Measurements from ENCODE around the gene ZSWIM3.
"Not testable (repeated sequence)": the region's sequence is repeated elsewhere in the genome, so short reads cannot be mapped to it uniquely, and the experiment has no call there.

Gene ZSWIM3

DNA sequence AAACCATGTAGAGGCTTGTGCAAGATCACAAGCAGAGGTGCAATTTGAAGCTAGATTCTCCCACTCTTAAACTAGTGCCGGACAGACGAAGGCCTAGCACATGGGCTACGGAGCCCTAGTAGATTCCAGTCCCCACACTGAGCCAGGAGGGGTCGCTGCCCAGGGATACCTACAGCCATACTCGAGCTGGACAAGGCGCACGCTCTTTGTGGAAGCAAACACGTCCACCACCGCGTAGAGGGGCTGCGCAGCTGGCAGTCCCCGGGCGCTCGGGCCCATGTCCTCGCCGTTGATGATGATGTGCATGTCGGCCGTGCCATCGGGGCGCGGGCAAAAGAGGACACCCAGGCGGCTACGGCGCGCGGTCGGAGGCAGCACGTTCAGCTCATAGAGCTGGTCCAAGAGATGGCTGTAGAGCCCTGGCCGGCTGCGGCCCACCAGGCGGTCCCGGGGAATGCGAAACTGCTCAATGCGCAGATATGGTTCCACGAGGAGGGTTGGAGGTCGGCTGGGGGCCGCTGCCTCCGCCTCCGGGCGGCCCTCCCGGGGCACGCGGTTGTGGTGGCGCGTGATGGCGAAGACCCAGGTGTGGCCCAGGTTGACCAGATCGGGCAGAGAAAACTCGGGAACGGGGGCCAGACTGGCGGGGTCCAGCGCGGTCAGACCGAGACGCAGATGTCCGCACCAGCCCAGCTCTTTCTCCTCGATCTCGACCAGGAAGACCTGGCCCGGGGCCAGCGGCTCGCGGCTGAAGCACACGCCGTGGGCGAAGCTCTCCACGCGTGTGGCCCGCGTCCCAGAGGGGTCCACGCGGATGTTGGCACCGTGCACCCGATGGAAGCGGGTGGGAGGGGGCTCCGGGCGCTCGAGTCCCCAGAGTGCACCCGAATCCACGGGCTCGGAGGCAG lies 32.9 kb downstream of the ZSWIM3 start:
- DNase-seq (ENCODE audit: low read depth, low spot score): peak; percentile 89

DNA sequence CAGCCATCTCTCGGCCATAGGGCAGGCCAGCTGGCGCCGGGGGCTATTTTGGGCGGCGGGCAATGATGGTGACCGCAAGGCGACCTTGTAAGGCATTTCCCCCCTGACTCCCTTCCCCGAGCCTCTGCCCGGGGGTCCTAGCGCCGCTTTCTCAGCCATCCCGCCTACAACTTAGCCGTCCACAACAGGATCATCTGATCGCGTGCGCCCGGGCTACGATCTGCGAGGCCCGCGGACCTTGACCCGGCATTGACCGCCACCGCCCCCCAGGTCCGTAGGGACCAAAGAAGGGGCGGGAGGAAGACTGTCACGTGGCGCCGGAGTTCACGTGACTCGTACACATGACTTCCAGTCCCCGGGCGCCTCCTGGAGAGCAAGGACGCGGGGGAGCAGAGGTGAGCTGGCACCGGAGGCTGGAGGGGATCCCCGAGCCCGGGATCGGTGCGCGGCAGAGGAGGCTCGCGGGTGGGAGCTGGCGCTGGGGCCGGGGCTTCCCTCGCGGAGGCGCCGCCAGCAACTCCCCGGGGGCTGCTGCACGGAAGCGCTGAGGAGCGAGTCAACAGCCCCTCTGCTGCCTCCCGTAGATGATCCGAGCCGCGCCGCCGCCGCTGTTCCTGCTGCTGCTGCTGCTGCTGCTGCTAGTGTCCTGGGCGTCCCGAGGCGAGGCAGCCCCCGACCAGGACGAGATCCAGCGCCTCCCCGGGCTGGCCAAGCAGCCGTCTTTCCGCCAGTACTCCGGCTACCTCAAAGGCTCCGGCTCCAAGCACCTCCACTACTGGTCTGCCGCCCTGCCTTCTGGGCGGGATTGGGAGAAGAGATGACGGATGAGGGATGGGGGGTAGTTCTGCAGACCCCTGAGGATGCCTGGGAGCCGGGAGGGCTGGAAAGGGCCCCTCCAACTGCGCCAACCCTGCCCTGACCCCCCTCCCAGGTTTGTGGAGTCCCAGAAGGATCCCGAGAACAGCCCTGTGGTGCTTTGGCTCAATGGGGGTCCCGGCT lies 33.9 kb downstream of the ZSWIM3 start, which contains the start of the genes CTSA and NEURL2:
TSS of gene CTSA (plus strand) at position 351 of the 999 bp plus-strand sequence. CDS start at position 585, 234 bp downstream.
TSS of gene NEURL2 (minus strand) at position 224 of the 999 bp plus-strand sequence. CDS start at position 7, 217 bp downstream.
- DNase-seq (ENCODE audit: low read depth, low spot score): peak; percentile 95

DNA sequence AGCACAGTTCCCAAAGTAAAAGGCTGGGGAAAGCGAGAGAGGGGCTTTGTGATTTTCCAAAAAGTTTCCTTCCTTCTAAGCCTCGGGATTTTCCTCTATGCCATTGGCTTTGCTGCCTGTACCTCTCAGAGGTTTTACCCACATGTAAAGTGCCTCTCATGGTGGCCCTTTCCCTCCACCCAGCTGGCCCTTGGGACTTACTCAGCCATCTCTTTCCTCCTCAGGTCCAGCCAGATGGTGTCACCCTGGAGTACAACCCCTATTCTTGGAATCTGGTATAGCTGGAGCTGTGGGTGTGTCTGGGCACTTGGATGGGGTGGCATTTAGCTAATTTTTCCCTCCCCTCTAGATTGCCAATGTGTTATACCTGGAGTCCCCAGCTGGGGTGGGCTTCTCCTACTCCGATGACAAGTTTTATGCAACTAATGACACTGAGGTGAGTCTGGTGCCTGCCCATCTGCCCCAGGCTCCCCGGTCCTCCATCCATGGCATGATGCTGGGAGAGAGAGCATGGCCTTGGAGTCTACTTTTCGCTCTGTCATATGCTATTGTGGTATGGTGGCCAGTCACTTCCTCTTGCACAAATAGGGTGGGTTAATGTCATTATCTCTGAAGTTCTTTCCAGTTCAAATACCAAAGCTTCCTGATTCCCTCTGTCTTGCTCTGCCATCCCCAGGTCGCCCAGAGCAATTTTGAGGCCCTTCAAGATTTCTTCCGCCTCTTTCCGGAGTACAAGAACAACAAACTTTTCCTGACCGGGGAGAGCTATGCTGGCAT lies 34.8 kb downstream of the ZSWIM3 start:
- DNase-seq (ENCODE audit: low read depth, low spot score): peak; percentile 19

DNA sequence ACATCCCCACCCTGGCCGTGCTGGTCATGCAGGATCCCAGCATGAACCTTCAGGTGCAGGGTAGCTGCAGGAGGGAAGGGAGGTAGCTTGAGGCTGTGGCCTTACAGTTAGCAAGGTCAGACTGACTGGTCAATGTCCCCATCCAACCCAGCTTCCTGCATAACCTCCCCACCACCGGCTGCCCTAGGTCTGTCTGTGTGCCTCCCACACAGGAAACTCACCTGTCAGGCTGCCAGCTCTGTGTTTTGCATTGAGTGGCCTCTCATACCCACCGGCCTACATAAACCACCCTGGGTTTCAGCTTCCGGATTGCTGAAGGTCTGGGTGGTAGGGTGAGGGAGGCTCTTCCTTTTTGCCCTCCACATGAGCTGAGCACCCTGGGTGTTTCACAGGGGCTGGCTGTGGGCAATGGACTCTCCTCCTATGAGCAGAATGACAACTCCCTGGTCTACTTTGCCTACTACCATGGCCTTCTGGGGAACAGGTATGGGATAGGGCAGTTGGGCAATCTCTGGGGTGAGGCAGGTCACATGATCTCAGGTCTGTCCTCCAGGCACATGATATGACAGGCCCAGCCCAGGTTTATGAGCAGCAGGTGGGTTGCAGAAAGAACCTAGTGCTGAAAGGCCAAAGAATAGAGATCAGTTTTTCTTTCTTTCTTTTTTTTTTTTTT lies 35.5 kb downstream of the ZSWIM3 start:
- no peak for DNase-seq (ENCODE audit: low read depth, low spot score)

DNA sequence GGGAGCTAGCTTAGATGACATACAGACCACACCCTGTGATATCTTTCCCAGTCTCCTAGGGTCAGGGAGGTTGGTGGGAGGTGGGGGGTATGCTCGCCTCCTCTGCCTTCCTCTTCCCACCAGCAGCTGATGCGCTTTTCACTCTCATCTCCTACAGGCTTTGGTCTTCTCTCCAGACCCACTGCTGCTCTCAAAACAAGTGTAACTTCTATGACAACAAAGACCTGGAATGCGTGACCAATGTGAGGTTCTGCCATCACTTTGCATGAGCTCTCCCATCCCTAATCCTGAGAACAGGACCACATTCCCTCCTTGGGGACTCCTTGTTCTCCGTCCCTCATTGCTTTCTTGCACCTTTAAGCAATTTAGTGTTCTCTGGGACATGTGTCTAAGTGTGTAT lies 36.4 kb downstream of the ZSWIM3 start:
- peak; percentile 37 for DNase-seq (ENCODE audit: low read depth, low spot score)

DNA sequence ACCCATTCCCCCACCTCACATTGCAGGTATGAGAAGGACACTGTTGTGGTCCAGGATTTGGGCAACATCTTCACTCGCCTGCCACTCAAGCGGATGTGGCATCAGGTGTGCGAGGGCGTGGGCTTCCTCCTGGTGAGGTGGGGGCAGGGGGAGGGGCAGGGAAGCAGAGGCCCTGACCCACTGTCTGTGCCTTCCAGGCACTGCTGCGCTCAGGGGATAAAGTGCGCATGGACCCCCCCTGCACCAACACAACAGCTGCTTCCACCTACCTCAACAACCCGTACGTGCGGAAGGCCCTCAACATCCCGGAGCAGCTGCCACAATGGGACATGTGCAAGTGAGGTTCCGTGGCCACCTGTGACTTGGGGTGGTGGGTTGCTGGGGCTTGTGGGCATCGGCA lies 37.4 kb downstream of the ZSWIM3 start:
- DNase-seq (ENCODE audit: low read depth, low spot score): no peak

DNA sequence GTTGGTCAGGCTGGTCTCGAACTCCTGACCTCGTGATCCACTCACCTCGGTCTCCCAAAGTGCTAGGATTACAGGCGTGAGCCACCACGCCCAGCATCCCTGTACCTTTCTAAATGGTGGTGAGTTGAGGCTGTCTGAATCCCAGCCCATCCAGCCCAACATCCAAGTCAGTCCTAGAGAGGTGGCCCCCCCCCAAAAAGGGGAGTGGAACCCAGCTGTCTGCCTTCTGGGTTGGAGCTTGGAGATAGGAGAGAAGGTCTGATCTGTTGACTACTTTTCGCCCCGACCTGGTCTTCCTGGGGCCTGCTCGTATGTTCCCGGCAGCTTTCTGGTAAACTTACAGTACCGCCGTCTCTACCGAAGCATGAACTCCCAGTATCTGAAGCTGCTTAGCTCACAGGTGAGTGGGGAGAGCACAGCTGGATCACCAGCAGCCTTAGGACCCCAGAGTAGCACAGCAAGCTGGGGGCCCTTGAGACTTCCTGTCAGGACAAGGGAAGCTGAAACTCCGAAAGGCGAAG lies 39.3 kb downstream of the ZSWIM3 start:
- no peak for DNase-seq (ENCODE audit: low read depth, low spot score)

DNA sequence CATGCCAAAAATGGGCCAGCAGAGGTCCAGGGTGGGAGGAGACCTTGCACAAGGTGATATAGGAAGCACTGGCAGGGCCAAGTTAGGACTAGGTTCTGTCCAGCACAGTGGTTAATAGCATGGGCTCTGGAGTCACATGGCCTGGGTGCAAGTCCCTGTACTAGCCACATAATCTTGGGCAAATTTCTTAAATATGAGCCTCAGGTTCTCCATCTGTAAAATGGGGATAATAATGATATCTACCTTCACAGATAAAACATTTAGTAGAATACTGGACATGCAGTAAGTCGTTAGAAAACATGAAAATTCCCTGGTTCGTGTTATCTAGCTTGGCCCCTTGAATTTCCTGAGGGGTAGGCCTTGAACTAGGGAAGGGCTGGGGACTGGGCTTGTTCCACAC lies 39.9 kb downstream of the ZSWIM3 start:
- no peak for DNase-seq (ENCODE audit: low read depth, low spot score)

DNA sequence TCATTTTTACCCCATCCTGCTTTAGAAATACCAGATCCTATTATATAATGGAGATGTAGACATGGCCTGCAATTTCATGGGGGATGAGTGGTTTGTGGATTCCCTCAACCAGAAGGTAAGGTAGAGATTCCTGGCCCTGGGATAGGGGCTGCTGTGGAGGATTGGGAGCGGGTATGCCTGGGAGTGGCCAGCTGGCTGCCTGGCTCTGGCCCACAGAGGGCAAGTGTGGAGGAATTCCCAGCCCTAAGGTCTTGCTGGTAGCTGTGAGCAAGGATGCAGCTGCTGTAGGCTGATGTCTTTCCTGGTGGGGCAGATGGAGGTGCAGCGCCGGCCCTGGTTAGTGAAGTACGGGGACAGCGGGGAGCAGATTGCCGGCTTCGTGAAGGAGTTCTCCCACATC lies 40.3 kb downstream of the ZSWIM3 start:
- no peak for DNase-seq (ENCODE audit: low read depth, low spot score)

DNA sequence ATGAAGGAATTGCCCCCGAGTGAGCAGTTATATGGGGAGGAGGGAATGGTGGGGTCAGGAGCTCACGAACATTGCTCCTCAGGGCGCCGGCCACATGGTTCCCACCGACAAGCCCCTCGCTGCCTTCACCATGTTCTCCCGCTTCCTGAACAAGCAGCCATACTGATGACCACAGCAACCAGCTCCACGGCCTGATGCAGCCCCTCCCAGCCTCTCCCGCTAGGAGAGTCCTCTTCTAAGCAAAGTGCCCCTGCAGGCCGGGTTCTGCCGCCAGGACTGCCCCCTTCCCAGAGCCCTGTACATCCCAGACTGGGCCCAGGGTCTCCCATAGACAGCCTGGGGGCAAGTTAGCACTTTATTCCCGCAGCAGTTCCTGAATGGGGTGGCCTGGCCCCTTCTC lies 40.9 kb downstream of the ZSWIM3 start:
- DNase-seq (ENCODE audit: low read depth, low spot score): no peak

DNA sequence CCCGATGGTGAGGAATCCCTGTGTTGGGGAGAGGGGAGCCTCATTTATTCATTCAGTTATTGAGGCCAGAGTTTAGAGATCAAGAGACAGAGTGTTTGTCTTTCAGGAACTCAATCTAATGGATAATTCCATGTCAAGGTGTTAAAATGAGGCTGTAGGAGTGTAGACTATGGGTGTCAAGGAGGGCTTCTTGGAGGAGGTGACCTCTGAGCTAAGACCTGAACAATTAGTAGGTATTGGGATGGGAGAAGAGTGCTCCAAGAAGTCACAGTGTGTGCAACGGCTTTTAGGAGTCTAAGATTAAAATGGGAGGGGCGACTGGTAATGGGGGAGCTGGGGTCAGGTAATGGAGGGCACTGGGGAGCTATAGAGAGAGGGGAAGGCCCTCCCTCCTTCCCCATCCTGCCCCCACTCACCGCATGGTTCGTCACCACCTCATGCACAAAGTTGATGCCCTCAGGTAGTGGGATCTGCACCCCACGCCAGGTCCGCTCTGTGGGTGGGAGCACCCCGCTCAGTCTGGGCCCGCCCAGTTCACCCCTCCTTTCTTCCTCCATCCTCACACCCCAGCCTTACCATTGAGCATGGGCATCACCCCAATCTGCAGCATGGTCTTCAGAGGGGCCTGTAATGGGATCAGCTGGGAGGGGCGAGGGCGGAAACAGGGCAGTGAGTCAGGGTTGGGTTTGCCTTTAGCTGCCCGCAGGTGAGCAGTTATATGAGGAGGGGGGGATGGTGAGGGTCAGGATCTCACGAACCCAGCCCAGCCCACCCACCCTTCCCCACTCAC lies 41.8 kb downstream of the ZSWIM3 start:
- DNase-seq (ENCODE audit: low read depth, low spot score): no peak

DNA sequence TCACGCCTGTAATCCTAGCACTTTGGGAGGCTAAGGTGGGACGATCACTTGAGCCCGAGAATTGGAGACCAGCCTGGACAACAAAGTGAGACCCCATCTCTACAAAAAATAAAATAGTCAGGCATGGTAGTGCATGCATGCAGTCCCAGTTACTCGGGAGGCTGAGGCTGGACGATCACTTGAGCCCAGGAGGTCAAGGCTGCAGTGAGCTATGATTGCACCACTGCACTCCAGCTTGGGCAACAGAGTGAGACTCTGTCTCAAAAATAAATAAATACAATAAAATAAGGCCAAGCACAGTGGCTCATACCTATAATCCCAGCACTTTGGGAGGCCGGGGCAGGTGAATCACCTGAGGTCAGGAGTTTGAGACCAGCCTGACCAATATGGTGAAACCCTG lies 43.9 kb downstream of the ZSWIM3 start:
- DNase-seq (ENCODE audit: low read depth, low spot score): not testable (repeated sequence)

DNA sequence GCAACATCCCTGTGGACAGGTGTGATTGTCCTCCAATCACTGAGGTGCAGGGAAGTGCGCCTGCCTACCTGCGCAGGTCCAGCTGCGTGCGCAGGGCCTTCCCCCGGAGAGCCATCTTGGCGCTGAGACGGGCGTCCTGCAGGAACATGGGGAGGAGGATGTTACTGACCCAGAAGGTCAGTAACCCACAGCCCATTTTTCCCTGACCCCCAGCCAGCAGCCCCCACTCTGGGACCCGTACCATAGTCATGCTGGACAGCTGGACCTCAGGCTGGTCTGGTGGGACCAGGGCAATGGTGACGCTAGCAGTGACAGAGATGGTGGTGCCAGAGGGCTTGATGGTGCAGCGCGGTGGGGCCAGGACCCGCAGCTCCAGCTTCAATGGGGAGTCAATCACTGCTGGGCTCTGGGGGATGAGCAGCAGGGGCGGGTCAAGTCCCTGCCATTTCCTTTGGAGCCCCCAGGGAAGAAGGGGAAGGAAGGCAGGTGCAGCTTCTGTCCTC lies 44.8 kb downstream of the ZSWIM3 start:
- DNase-seq (ENCODE audit: low read depth, low spot score): no peak

DNA sequence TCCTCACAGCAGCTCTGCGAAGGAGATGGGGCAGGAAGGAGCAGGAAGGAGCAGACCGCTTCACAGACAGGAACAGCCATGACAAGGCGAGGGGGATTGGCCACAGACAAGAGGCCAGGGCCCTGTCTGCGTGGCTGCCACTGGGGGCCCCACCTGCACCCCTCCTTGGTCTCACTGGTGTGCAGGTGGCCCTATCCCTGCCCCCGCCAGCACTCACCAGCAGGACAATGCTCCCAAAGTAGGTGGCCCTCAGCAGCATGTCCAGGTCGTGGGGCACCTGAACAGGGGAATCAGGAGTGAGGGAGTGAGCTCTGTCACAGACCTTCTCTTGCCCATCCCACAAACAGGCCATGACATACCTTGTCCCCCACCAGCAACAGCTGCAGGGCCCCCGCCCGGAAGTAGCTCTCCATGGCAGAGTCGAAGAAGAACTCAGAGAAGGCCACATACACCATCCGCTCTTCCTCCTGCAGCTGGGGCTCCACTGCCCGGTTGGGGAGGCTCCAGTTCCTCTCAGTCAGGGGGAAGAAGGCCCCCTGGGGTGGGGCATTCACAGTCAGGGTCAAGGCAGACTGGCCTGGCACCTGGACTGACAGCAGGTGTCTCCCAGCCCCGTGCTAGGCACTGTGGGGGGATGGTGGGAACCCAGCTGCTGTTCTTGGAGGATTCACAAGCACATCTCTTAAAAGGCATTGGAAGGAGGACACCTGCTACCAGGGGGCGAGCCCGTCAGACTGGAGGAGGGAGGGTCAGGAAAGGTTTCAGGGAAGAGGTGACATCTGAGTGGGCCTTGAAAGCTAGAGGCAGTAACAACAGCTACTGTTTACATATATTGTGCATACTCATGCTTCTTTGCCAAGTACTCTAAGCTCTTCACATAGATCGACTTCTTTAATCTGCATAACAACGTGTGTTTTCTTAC lies 47.4 kb downstream of the ZSWIM3 start:
- no peak for DNase-seq (ENCODE audit: low read depth, low spot score)

DNA sequence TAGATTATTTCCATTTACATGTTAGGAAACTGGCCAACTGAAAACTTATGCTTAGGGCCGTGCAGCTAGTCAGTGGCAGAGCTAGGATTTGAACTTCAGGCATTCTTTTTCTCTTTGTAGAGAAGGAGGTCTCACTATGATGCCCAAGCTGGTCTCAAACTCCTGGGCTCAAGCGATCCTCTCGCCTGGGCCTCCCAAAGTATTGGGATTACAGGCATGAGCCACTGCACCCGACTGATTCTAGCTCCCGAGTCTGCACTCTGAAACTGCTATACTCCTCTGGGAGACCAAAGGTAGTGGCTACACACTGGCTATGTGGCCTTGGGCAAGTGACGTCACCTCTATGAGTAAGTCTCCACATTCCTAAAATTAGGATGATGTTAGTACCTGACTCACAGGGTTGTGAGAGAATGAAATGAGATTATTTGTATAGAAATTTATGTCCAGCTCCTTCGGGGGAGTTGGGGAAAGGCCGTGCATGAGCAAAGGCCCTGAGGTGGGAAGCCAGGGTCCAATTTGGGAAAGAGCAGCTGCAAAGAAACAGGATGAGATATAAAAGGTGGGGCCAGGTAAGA lies 48.2 kb downstream of the ZSWIM3 start:
- no peak for DNase-seq (ENCODE audit: low read depth, low spot score)

DNA sequence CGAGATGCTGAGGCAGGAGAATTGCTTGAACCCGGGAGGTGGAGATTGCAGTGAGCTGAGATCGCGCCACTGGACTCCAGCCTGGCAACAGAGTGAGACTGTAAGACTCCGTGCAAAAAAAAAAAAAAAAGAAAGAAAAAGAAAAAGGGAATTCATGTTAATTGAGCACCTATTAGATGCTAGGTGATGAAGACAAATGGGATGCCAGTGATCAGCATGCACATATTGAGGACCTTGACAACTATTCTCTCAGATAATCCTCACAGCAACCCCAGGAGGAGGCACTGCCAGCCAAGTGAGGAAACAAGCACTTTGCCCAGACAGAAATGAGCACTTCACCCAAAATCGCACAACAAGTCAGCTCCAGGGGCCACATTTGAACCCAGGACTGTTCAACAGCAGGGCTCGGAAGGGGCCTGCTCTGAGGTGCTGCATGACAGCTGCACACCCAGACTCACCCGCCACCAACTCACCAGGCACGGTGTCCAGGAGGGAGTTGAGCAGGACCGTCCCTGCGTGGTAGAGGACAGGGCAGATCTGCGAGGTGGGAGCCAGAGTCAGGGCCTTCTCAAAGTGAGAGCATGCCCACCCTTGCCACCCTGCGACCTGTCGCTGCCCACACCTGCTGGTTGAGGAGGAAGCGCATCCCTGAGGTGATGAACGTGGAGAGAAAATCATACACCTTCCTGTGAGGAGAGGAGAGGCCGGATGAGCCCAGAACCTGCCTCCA lies 50.0 kb downstream of the ZSWIM3 start:
- no peak for DNase-seq (ENCODE audit: low read depth, low spot score)

DNA sequence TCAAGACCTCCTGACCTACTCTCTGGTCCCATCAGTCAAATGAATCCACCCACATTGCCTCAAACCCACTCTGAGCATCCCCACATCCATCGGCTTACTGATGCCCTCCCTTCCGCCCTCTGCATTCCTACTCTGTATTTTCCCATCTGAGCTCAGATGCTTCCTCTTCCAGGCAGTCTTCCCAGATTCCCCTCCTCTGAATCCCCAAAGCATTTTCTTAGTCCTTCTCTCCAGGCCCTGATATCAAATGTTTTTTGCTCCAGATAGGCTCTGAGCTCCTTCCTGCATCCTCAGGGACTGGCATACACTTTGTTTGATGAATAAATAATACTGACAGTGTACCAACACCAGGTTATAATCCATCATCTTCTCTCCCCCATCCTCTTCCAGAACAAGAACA lies 50.7 kb downstream of the ZSWIM3 start:
- DNase-seq (ENCODE audit: low read depth, low spot score): no peak

All from ELF-1 (cell line).